HEK293T (cell line): ENCODE results near the gene C1orf52.

Experiments used
- ARNT ChIP-seq: fragments of 450-650 bp; IDR thresholded peaks from 2 replicates; pipeline ENCODE4 v1.6.1; 2017; ENCODE audit warnings: mild to moderate bottlenecking
- ELF4 ChIP-seq: fragments of 450-650 bp; IDR thresholded peaks from 2 replicates; pipeline ENCODE4 v1.6.1; 2017; ENCODE audit warnings: antibody characterized with exemption
- FOXA1 ChIP-seq: fragments of 450-650 bp; IDR thresholded peaks from 2 replicates; pipeline ENCODE4 v1.6.1; 2016; ENCODE audit warnings: mild to moderate bottlenecking
- HDGF ChIP-seq: fragments of 450-650 bp; IDR thresholded peaks from 2 replicates; pipeline ENCODE4 v1.6.1; 2017; ENCODE audit warnings: antibody characterized with exemption, borderline replicate concordance
- L3MBTL2 ChIP-seq: fragments of 450-650 bp; conservative IDR thresholded peaks from 2 replicates; pipeline ENCODE4 v1.6.1; 2016; ENCODE audit warnings: mild to moderate bottlenecking
- SUZ12 ChIP-seq: fragments of 450-650 bp; IDR thresholded peaks from 2 replicates; pipeline ENCODE4 v1.6.1; 2016; ENCODE audit warnings: mild to moderate bottlenecking
- ZNF384 ChIP-seq: fragments of 450-650 bp; IDR thresholded peaks from 2 replicates; pipeline ENCODE4 v1.6.1; 2016
- TF ChIP-seq, protein P1 (sequence below): fragments of 450-650 bp; IDR thresholded peaks from 2 replicates; pipeline ENCODE4 v1.6.1; 2016

- TF ChIP-seq ARNT (no peak), HDGF (no peak), L3MBTL2 (no peak), FOXA1 (no peak), SUZ12 (no peak), ELF4 (no peak), ZNF384 (no peak)
- TF ChIP-seq, protein P1, sequence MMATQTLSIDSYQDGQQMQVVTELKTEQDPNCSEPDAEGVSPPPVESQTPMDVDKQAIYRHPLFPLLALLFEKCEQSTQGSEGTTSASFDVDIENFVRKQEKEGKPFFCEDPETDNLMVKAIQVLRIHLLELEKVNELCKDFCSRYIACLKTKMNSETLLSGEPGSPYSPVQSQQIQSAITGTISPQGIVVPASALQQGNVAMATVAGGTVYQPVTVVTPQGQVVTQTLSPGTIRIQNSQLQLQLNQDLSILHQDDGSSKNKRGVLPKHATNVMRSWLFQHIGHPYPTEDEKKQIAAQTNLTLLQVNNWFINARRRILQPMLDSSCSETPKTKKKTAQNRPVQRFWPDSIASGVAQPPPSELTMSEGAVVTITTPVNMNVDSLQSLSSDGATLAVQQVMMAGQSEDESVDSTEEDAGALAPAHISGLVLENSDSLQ = no peak
These were observed 39.4 kb downstream of the C1orf52 start for GRCh38 chr1:85219853-85220610.
